Activated CD8-positive, alpha-beta T cell treated with anti-CD3 and anti-CD28 coated beads for 36 hours (primary cell): Measurements from ENCODE around the gene GALNT9. TPM values are rescaled to one million over a fixed set of nuclear protein-coding genes. Genes with fewer than 3 reads are reported as not detected.
"Not testable (repeated sequence)": the region's sequence is repeated elsewhere in the genome, so short reads cannot be mapped to it uniquely, and the experiment has no call there.

Source experiments
- ATAC-seq: fragments of 200-7000 bp; cut with Tn5 transposase; one replicate; pipeline ENCODE4 v1.10.0; 2021; ENCODE audit warnings: mild to moderate bottlenecking, moderate library complexity
- CTCF ChIA-PET: fragments of 350-600 bp; sonication (Branson Sonifier 250); formaldehyde crosslinking; loops from one replicate; lab custom pipeline; 2021; ENCODE audit warnings: antibody characterized with exemption; lab: Charles Lee
- POLR2A ChIA-PET: fragments of 350-600 bp; sonication (Branson Sonifier 250); formaldehyde crosslinking; loops from one replicate; lab custom pipeline; 2021; ENCODE audit warnings: antibody characterized with exemption; lab: Charles Lee
- DNase-seq: peaks from one replicate; pipeline ENCODE4 v3.0.0-alpha.2; 2020
- H3K27ac Mint-ChIP-seq: one replicate; pipeline ENCODE4 v1.8.0; 2021; ENCODE audit warnings: mild to moderate bottlenecking, mixed read lengths
- H3K27me3 Mint-ChIP-seq: one replicate; pipeline ENCODE4 v1.8.0; 2021; ENCODE audit warnings: mixed read lengths
- H3K36me3 Mint-ChIP-seq: one replicate; pipeline ENCODE4 v1.8.0; 2021; ENCODE audit warnings: low read depth, mixed read lengths
- H3K4me1 Mint-ChIP-seq: one replicate; pipeline ENCODE4 v1.8.0; 2021; ENCODE audit warnings: low read depth, mixed read lengths
- H3K4me3 Mint-ChIP-seq: one replicate; pipeline ENCODE4 v1.8.0; 2021; ENCODE audit warnings: mild to moderate bottlenecking, moderate library complexity, mixed read lengths
- H3K9me3 Mint-ChIP-seq: one replicate; pipeline ENCODE4 v1.8.0; 2021; ENCODE audit warnings: mixed read lengths
- intact Hi-C: fragments of 100-400 bp; cut with micrococcal nuclease; formaldehyde crosslinking; loops from one replicate; pipeline ENCODE4 v1.10.0; 2022
- total RNA-seq, 2 experiments: library from RNA; stranded (reverse); gene quantifications; one replicate each; pipeline ENCODE4 v1.2.3, GENCODE V29; 2021
- TF ChIP-seq, protein P1 (sequence below): fragments of 200-600 bp; IDR thresholded peaks from one replicate; pipeline ENCODE4 v1.8.0; 2022; ENCODE audit warnings: antibody characterized with exemption, mild to moderate bottlenecking

GALNT9 gene
- total RNA-seq, 2 experiments from 2014 or later, result not detected

- ChIA-PET CTCF (interaction anchor here (1.4 kb wide), 1 partner anchor 44 kb away, joined by 4 read pairs; no protein-coding TSS in a partner anchor), POLR2A (no interaction called here)
- H3K4me1 Mint-ChIP-seq, result no peaks in the 10 kb centered on the region
- TF ChIP-seq, protein P1, sequence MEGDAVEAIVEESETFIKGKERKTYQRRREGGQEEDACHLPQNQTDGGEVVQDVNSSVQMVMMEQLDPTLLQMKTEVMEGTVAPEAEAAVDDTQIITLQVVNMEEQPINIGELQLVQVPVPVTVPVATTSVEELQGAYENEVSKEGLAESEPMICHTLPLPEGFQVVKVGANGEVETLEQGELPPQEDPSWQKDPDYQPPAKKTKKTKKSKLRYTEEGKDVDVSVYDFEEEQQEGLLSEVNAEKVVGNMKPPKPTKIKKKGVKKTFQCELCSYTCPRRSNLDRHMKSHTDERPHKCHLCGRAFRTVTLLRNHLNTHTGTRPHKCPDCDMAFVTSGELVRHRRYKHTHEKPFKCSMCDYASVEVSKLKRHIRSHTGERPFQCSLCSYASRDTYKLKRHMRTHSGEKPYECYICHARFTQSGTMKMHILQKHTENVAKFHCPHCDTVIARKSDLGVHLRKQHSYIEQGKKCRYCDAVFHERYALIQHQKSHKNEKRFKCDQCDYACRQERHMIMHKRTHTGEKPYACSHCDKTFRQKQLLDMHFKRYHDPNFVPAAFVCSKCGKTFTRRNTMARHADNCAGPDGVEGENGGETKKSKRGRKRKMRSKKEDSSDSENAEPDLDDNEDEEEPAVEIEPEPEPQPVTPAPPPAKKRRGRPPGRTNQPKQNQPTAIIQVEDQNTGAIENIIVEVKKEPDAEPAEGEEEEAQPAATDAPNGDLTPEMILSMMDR, result no peak
- H3K27me3 Mint-ChIP-seq, result peaks cover 2% of the 10 kb centered on the region
- peaks cover 9% of the 10 kb centered on the region for H3K9me3 Mint-ChIP-seq
- H3K27ac Mint-ChIP-seq, result no peak overlapping the region
- H3K4me3 Mint-ChIP-seq, result no peak overlapping the region
- peaks cover 7% of the 10 kb centered on the region for H3K36me3 Mint-ChIP-seq
- intact Hi-C loops, result no loop called here
- DNase-seq (no peak), ATAC-seq (no peak)
Measured at GRCh38 chr12:132197581-132198354, 131.6 kb downstream of the GALNT9 start.

DNA sequence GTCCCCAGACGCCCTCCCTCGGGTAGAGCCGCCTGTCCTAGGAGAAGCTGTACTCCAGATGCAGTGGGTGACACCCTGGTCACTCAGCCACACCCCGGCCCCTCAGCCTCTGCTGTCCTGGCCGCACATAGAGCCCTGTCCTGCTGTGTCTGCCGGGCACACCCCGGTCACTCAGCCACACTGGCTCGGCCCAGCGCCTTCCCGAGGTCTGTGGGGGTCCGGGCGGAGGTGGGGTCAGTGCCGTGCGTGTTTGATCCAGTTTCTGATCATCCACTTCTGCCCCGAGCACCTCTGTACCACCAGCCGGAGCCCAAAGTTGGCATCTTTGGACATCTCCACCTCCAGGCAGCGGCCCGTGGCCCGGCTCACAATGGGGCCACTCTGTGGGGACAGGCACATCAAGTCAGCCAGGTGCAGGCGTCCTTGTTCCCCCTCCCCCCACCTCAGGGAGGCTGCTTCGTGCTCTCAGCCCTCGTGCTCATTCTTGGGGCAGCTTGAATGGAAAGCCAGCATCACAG, 132.5 kb downstream of the GALNT9 start:
- TF ChIP-seq, protein P1, result no peak
- Mint-ChIP-seq H3K9me3 (peaks cover 9% of the 10 kb centered on the region), H3K4me3 (no peak overlapping the region), H3K27me3 (no peaks in the 10 kb centered on the region), H3K27ac (no peak overlapping the region), H3K36me3 (peaks cover 7% of the 10 kb centered on the region), H3K4me1 (no peaks in the 10 kb centered on the region)
- DNase-seq (no peak), ATAC-seq (no peak)
- intact Hi-C loops, result no loop called here
- ChIA-PET POLR2A (interaction anchor here (0.9 kb wide), 1 partner anchor 36 kb away, joined by 3 read pairs; no protein-coding TSS in a partner anchor), CTCF (no interaction called here)

DNA sequence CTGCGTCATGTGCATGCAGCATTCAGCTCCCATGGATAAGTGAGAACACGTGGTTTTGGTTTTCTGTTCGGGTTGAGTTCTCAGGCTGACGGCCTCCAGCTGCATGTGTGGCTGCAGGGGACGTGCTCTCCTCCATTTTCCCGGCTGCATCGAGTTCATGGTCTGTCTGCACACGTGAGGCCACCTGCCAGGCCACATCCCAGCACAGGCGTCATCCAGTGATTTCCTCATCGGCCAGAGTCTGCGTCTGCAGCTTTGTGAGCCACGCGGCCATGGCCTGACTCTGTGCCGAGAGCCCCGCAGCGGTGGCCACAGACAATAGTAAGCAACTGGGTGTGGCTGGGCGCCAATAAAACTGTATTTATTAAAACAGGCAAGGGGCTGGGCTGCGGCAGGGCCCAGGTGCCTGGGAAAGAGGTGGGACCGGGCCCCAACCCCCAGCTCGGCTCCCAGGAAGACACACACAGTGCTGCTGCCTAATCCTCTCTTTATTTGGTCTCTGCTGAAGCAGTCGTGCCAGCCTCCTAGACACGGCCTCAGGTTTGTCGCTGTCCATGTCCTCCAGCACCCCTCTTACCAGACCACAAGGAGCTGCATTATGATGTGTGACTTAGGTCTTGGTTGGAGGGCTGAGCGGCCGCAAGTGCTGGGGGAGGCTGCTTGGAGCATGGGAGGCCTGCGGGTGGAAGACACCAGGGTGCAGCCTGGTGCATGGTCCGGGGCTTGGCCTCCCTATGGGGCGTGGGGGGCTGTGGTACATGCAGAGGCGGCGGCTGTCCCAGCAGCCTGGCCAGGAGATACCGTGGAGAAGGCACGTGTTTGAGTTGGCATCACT, 133.1 kb downstream of the GALNT9 start:
- TF ChIP-seq, protein P1, result no peak
- intact Hi-C loops, result no loop called here
- DNase-seq (no peak), ATAC-seq (no peak)
- peaks cover 7% of the 10 kb centered on the region for H3K36me3 Mint-ChIP-seq
- H3K4me3 Mint-ChIP-seq, result no peak overlapping the region
- peaks cover 9% of the 10 kb centered on the region for H3K9me3 Mint-ChIP-seq
- no peaks in the 10 kb centered on the region for H3K27me3 Mint-ChIP-seq
- ChIA-PET POLR2A (interaction anchor here (0.9 kb wide), 1 partner anchor 35 kb away, joined by 3 read pairs; no protein-coding TSS in a partner anchor), CTCF (no interaction called here)
- no peaks in the 10 kb centered on the region for H3K4me1 Mint-ChIP-seq
- no peak overlapping the region for H3K27ac Mint-ChIP-seq

DNA sequence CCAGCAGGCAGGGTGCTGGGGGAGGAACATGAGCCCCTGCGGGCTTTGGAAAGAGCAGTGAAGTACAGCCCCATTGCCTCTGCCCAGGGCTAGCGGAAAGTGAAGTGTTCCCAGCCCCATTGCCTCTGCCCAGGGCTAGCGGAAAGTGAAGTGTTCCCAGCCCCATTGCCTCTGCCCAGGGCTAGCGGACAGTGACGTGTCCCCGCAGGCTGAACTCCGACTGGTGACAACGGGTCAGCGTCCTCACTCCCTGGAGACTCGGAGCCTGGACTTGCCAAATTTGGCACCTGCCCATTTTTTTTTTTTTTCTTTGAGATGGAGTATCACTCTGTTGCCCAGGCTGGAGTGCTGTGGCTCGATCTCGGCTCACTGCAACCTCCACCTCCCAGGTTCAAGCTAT, 134.1 kb downstream of the GALNT9 start:
- intact Hi-C loops, H3K4me1 Mint-ChIP-seq, DNase-seq, POLR2A ChIA-PET, H3K4me3 Mint-ChIP-seq, H3K27me3 Mint-ChIP-seq, H3K9me3 Mint-ChIP-seq, H3K27ac Mint-ChIP-seq, H3K36me3 Mint-ChIP-seq, ATAC-seq: not testable (repeated sequence)
- CTCF ChIA-PET, result interaction anchor here (1.9 kb wide), 1 partner anchor 10 kb away, joined by 10 read pairs; no protein-coding TSS in a partner anchor

DNA sequence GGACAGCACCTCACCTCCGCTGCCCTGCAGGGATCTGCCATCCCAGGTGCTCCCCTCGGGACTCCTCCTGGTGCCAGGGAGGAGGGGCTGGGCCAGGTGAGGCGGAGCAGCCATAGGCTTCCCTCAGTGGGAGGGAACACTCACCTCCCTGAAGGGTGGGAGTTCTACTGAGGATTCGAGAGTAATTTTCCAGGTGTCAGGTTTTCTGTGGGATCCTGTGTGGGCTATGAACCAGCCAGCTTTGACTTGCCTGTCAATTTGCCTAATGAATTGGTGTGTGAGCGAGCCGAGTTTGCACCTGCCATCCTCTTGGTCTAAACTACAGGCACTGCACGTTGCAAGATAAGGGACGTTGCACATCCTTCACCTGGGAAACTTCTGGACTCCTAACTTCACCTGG, 134.8 kb downstream of the GALNT9 start:
- H3K27ac Mint-ChIP-seq, result no peak overlapping the region
- peaks cover 9% of the 10 kb centered on the region for H3K9me3 Mint-ChIP-seq
- TF ChIP-seq, protein P1, result no peak
- no peak overlapping the region for H3K4me3 Mint-ChIP-seq
- no peak for ATAC-seq
- H3K4me1 Mint-ChIP-seq, result no peaks in the 10 kb centered on the region
- POLR2A ChIA-PET, result no interaction called here
- no peak for DNase-seq
- no peaks in the 10 kb centered on the region for H3K27me3 Mint-ChIP-seq
- intact Hi-C loops, result no loop called here
- CTCF ChIA-PET, result interaction anchor here (1.3 to 1.9 kb wide), 3 partner anchors 10 to 41 kb away, joined by 3 to 10 read pairs (median 5); no protein-coding TSS in a partner anchor
- peaks cover 7% of the 10 kb centered on the region for H3K36me3 Mint-ChIP-seq
